ENCODE measurements around the gene SYT6.

Gene SYT6

DNA sequence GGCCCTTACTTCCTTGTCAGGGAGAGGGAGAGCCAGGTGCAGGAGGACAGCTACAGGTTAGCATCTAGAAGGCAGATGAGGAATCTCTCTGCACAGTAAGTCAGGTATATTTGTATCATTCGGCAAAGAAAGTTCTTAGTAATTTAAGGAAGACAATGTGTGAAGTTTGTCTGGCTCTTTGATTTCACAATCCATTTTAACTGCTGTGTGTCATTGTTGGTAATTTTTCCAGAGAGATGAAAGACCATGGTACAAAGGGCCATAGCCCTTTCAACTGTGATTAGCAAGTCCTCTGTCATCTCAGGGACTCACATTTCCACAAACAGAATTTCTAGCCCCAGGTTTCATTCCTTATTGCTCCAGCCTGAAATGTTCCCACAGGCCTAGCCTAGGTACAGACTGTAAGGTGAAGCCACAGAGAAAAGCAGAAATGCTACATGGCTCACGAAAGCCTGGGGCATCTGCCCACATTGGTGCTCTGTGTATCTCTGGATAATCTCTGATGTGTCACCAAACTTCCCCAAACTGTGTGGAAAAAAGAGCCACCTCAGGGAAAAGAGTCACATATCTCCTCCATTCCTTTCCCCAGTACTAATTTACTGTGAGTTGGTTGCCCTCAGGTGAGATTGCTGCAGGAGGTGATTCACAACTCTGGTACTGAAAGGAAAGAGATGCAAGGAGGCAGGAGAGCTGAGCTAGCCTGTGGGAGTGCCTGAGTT lies 70.6 kb downstream of the SYT6 start:
- Histone ChIP-seq H3K4me1 (ENCODE audit: low read length) (no peaks in the 10 kb centered on the region), H4K20me1 (ENCODE audit: insufficient read depth, low read length) (no peaks in the 10 kb centered on the region), H3K9me2 (replicated peaks; ENCODE audit: insufficient read depth, low read length) (no peaks in the 10 kb centered on the region), H3K27ac (ENCODE audit: low read length) (no peak overlapping the region), H3K9ac (ENCODE audit: low read length) (no peak overlapping the region), H3F3A (ENCODE audit: insufficient read depth, low read length) (no peaks in the 10 kb centered on the region), H2AFZ (ENCODE audit: low read length) (no peak overlapping the region), H3K79me2 (ENCODE audit: low read length) (no peaks in the 10 kb centered on the region), H3K27me3 (replicated peaks; ENCODE audit: insufficient read depth, low read length) (no peaks in the 10 kb centered on the region), H3K9me3 (replicated peaks; ENCODE audit: insufficient read depth, low read length) (no peaks in the 10 kb centered on the region), H3K4me2 (ENCODE audit: low read depth, low read length) (no peak overlapping the region), H3K4me3 (ENCODE audit: low read length) (no peak overlapping the region), H3K36me3 (replicated peaks; ENCODE audit: insufficient read depth, low read length) (no peaks in the 10 kb centered on the region)
- TF ChIP-seq EZH2phosphoT487 (IDR thresholded peaks at IDR 0.05; ENCODE audit: low read length) = no peak
- TF ChIP-seq, protein P1, sequence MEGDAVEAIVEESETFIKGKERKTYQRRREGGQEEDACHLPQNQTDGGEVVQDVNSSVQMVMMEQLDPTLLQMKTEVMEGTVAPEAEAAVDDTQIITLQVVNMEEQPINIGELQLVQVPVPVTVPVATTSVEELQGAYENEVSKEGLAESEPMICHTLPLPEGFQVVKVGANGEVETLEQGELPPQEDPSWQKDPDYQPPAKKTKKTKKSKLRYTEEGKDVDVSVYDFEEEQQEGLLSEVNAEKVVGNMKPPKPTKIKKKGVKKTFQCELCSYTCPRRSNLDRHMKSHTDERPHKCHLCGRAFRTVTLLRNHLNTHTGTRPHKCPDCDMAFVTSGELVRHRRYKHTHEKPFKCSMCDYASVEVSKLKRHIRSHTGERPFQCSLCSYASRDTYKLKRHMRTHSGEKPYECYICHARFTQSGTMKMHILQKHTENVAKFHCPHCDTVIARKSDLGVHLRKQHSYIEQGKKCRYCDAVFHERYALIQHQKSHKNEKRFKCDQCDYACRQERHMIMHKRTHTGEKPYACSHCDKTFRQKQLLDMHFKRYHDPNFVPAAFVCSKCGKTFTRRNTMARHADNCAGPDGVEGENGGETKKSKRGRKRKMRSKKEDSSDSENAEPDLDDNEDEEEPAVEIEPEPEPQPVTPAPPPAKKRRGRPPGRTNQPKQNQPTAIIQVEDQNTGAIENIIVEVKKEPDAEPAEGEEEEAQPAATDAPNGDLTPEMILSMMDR (IDR thresholded peaks at IDR 0.05; ENCODE audit: low read length) = no peak
- no peak for TF ChIP-seq EZH2 (optimal IDR thresholded peaks at IDR 0.05; ENCODE audit: low read depth, low read length)
- DNase-seq = no peak

DNA sequence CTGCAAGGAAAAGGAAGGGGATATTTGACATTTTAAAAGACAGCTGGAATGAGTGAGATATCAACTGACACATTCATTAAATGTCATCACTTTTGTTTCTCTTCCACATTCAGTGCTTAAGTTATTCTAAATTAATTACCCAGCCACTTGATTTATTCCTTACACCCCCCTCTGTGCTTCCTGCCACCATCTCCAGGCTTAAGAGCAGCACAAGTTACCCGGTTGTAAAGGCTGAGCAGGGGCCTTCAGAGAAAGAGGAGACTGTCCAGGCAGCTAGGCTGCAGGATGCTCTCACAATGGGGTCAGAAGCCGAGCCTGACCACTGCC lies 71.4 kb downstream of the SYT6 start:
- Histone ChIP-seq H2AFZ (ENCODE audit: low read length) (no peak overlapping the region), H3K36me3 (replicated peaks; ENCODE audit: insufficient read depth, low read length) (no peaks in the 10 kb centered on the region), H3K9me2 (replicated peaks; ENCODE audit: insufficient read depth, low read length) (no peaks in the 10 kb centered on the region), H3K9ac (ENCODE audit: low read length) (no peak overlapping the region), H3K79me2 (ENCODE audit: low read length) (no peaks in the 10 kb centered on the region), H3K4me1 (ENCODE audit: low read length) (no peaks in the 10 kb centered on the region), H3K27me3 (replicated peaks; ENCODE audit: insufficient read depth, low read length) (no peaks in the 10 kb centered on the region), H3K9me3 (replicated peaks; ENCODE audit: insufficient read depth, low read length) (no peaks in the 10 kb centered on the region), H3K4me3 (ENCODE audit: low read length) (no peak overlapping the region), H3K27ac (ENCODE audit: low read length) (no peak overlapping the region), H3F3A (ENCODE audit: insufficient read depth, low read length) (no peaks in the 10 kb centered on the region), H3K4me2 (ENCODE audit: low read depth, low read length) (no peak overlapping the region), H4K20me1 (ENCODE audit: insufficient read depth, low read length) (no peaks in the 10 kb centered on the region)
- TF ChIP-seq EZH2phosphoT487 (IDR thresholded peaks at IDR 0.05; ENCODE audit: low read length) (no peak), EZH2 (optimal IDR thresholded peaks at IDR 0.05; ENCODE audit: low read depth, low read length) (no peak)
- TF ChIP-seq, protein P1 (IDR thresholded peaks at IDR 0.05; ENCODE audit: low read length) = no peak
- DNase-seq = no peak

DNA sequence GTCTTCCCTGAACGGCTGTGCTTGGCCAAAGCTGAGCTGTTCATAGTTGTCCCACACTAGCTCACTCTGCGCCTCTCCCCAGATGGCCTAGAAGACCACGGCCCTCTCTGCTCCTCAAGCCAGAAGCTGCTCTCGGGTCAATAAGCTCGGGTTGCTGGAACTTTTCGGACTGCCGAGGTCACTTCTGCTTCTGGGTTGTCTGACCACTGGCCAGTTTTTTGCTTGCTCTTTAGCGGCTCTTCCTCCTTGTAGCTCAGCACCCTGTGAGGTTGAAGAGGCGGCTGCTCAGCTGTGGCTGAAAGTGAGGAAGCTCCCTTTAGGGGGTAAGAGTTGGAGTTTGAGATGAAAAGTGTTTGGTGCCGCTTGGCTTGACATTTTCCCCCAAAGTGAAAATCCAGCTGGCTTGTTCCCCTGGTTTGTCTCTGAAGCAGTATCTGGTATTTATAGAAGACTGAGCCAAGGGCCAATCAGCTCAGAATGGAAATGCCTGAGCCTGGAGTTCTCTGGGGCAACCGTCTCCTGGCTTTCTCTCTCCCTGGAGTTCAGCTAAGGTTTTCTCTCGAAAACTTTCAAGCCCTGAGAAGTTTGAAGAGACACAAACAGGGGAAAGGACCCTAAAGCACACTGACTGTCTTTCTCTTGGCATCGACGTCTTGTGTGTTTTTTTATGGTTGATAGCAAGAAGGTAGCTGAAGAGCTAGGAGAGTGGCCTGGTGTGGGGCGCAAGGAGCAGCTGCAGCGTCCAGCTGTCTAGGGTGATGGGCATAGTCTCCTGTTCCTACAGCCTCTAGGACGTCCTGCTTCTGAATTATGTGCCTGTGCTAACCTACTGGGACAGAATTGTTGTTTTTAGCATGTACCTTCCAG lies 72.0 kb downstream of the SYT6 start:
- no peaks in the 10 kb centered on the region for H3K36me3 ChIP-seq (replicated peaks; ENCODE audit: insufficient read depth, low read length)
- H3K9me2 ChIP-seq (replicated peaks; ENCODE audit: insufficient read depth, low read length) = no peaks in the 10 kb centered on the region
- no peak overlapping the region for H3K27ac ChIP-seq (ENCODE audit: low read length)
- no peak overlapping the region for H2AFZ ChIP-seq (ENCODE audit: low read length)
- H3K27me3 ChIP-seq (replicated peaks; ENCODE audit: insufficient read depth, low read length) = no peaks in the 10 kb centered on the region
- no peaks in the 10 kb centered on the region for H3F3A ChIP-seq (ENCODE audit: insufficient read depth, low read length)
- no peaks in the 10 kb centered on the region for H3K79me2 ChIP-seq (ENCODE audit: low read length)
- H3K9me3 ChIP-seq (replicated peaks; ENCODE audit: insufficient read depth, low read length) = no peaks in the 10 kb centered on the region
- H3K9ac ChIP-seq (ENCODE audit: low read length) = no peak overlapping the region
- H3K4me3 ChIP-seq (ENCODE audit: low read length) = no peak overlapping the region
- DNase-seq = no peak
- TF ChIP-seq EZH2phosphoT487 (IDR thresholded peaks at IDR 0.05; ENCODE audit: low read length) = no peak
- TF ChIP-seq, protein P1 (IDR thresholded peaks at IDR 0.05; ENCODE audit: low read length) = no peak
- H3K4me1 ChIP-seq (ENCODE audit: low read length) = 0 out of 2 replicates have a peak, but pooled peaks cover 2% of the 10 kb centered on the region
- no peak overlapping the region for H3K4me2 ChIP-seq (ENCODE audit: low read depth, low read length)
- H4K20me1 ChIP-seq (ENCODE audit: insufficient read depth, low read length) = no peaks in the 10 kb centered on the region

All from MM.1S (cell line).